Measurements from ENCODE around the gene SPAM1. TPM values are rescaled to one million over a fixed set of nuclear protein-coding genes. Genes with fewer than 3 reads are reported as not detected.
"Not testable (repeated sequence)": the region's sequence is repeated elsewhere in the genome, so short reads cannot be mapped to it uniquely, and the experiment has no call there.

Gene SPAM1, protein sequence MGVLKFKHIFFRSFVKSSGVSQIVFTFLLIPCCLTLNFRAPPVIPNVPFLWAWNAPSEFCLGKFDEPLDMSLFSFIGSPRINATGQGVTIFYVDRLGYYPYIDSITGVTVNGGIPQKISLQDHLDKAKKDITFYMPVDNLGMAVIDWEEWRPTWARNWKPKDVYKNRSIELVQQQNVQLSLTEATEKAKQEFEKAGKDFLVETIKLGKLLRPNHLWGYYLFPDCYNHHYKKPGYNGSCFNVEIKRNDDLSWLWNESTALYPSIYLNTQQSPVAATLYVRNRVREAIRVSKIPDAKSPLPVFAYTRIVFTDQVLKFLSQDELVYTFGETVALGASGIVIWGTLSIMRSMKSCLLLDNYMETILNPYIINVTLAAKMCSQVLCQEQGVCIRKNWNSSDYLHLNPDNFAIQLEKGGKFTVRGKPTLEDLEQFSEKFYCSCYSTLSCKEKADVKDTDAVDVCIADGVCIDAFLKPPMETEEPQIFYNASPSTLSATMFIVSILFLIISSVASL
- not detected for total RNA-seq

- no peak for DNase-seq (ENCODE audit: low read depth in 2 of 3, low spot score in 2 of 3)
Measured at GRCh38 chr7:123924941-123925340, at the start of gene SPAM1. Gene SPAM1, plus strand, starts transcription at chr7:123925241. Its CDS starts 28,330 bp downstream, at chr7:123953571.

- DNase-seq (ENCODE audit: low read depth in 2 of 3, low spot score in 2 of 3): no peak
Measured at GRCh38 chr7:123876557-123877256, 48.3 kb upstream of the SPAM1 start.

DNA sequence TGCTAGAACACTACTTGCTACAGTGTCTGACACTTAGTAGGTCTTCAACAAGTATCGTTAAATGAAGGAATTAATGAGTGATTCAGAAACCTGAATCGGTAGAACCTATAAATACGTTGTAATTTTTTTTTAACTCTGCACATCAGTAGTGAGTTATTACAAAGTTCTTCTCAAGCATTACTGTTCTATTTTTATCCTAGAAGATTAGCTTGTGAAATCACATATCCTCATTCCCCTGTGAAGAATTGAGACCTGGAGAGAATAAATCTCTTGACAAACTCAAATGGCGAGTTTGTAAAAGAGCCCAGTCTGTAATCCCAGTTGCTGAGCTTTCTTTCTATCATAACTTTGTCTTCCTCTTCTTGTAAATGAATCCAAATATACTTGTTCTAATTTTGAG lies 45.4 kb upstream of the SPAM1 start:
- DNase-seq (ENCODE audit: low read depth in 2 of 3, low spot score in 2 of 3): no peak

DNA sequence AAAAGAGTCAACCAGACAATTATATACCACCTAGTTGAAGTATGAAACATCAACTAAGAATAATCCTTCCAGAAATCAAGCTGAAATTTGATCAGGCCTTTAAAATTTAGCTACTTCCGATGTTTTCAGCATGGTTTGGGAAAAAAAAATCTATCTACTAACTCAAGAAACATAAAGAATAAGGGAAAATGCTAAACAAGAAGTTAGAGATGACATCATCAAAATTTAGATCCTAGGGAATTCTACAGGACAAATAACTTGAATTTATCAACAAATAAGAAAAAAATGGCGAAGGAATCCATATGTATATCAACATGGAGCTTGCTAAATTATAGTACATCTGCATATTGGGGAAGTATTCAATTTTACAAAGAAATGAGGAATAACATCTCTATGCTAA lies 43.7 kb upstream of the SPAM1 start:
- no peak for DNase-seq (ENCODE audit: low read depth in 2 of 3, low spot score in 2 of 3)

- no peak for DNase-seq (ENCODE audit: low read depth in 2 of 3, low spot score in 2 of 3)
Measured at GRCh38 chr7:123883154-123883553, 41.9 kb upstream of the SPAM1 start.

DNA sequence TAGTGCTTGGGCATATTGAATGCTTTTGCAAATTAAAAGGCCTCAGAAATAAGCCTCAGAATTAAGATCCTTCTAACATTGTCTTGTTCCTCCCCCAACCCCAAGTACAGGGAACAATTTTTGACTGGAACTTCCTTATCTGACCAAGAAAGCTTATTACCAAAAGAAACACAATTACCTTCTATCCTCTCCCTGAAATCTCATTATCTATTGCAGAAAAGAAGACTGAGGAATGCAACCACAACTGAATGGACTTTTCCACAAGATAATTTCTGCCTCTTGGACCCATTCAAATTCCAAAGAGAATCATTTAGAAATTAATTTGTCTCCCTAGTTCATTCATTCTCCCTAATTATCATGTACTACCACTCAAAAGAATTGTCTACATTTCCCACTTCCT lies 36.8 kb upstream of the SPAM1 start:
- DNase-seq (ENCODE audit: low read depth in 2 of 3, low spot score in 2 of 3): no peak

DNA sequence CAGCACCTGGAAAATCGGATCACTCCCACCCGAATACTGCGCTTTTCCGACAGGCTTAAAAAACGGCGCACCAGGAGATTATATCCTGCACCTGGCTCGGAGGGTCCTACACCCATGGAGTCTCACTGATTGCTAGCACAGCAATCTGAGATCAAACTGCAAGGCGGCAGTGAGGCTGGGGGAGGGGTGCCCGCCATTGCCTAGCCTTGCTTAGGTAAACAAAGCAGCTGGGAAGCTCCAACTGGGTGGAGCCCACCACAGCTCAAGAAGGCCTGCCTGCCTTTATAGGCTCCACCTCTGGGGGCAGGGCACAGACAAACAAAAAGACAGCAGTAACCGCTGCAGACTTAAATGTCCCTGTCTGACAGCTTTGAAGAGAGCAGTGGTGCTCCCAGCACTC lies 30.3 kb upstream of the SPAM1 start:
- DNase-seq (ENCODE audit: low read depth in 2 of 3, low spot score in 2 of 3): not testable (repeated sequence)

DNA sequence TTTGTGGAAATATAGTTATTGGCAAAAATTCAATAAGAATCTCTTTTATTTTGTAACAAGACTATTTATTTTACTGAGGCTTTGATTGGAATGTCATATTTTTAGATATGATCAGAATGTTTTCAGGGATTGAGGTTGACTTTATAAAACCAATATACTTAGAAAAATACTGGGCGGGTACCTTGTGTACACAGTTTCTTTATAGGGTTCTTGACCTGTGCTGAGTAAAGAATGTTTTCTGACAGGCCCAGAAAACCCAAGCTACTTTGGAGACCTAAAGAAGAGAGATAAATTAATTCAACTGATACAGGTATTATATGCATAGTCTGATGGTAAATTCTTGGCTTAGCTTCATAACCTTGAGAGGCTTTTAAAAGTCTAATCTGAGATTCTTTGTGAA lies 23.9 kb upstream of the SPAM1 start:
- DNase-seq (ENCODE audit: low read depth in 2 of 3, low spot score in 2 of 3): no peak

GRCh38 chr7:123905714-123906113 lies 19.3 kb upstream of the SPAM1 start:
- no peak for DNase-seq (ENCODE audit: low read depth in 2 of 3, low spot score in 2 of 3)

- DNase-seq (ENCODE audit: low read depth in 2 of 3, low spot score in 2 of 3): peak in 1 of 3 donors; percentile 4
Measured at GRCh38 chr7:123916240-123916724, 8.8 kb upstream of the SPAM1 start.

DNA sequence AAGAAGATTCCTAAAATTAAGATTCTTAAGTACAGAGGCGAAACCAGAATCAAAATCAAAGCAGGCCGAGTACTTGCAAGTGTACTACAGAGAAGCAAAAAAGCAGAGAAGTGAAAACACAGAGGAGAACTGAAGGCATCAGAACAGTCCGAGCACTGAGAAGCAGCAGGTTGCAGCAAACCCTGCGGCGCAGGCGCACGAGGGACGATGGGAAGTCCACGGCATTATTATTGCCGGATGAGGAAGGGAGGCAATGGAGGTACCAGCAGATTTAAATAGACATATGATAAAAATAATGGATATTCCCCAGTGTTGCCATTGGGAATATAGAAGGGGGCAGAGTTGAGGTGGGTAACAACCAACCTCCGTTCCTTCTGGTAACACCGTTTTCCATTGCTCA lies 7.2 kb upstream of the SPAM1 start:
- DNase-seq (ENCODE audit: low read depth in 2 of 3, low spot score in 2 of 3): no peak

DNA sequence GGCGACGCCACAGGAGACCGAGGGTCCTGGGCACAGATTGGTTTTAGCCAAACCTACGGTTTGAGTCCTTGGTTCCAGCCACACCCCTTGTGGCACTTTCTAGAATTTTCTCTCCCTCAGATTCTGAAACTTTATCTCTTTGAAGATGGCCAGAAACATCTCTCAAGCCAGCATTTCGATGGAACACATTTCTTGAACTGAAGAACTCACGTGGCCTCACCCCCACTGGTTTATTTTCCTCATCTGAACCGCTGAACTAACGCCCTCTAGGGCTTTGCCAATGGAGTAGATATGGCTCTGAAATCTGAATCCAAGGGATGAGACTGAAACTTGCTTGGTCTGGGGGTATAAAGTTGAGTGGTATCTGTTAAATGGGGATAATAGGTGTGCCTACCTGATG lies 6.7 kb upstream of the SPAM1 start:
- DNase-seq (ENCODE audit: low read depth in 2 of 3, low spot score in 2 of 3): no peak

- no peak for DNase-seq (ENCODE audit: low read depth in 2 of 3, low spot score in 2 of 3)
Measured at GRCh38 chr7:123923599-123923998, 1.4 kb upstream of the SPAM1 start.

GRCh38 chr7:123929107-123929506 lies 4.1 kb downstream of the SPAM1 start:
- no peak for DNase-seq (ENCODE audit: low read depth in 2 of 3, low spot score in 2 of 3)

DNA sequence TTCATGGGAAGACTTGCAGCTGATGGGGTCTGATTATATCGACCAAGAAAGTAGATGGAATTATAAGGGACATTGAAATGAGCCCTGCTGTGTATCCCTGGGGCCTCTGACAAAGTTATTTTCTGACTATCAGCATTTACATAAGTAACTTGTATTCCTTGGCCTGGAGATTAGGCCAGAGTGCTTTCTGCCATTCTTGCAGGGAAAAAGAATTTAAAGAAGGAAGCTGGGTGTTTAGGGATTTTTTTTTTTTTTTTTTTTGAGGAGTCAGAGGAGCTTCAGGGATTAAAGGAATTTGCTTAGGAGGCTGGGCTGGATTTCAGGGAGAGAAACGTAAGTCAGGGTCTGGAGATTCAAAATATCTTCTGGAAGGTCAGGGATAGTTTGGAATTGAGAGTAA lies 4.6 kb downstream of the SPAM1 start:
- DNase-seq (ENCODE audit: low read depth in 2 of 3, low spot score in 2 of 3): no peak

DNA sequence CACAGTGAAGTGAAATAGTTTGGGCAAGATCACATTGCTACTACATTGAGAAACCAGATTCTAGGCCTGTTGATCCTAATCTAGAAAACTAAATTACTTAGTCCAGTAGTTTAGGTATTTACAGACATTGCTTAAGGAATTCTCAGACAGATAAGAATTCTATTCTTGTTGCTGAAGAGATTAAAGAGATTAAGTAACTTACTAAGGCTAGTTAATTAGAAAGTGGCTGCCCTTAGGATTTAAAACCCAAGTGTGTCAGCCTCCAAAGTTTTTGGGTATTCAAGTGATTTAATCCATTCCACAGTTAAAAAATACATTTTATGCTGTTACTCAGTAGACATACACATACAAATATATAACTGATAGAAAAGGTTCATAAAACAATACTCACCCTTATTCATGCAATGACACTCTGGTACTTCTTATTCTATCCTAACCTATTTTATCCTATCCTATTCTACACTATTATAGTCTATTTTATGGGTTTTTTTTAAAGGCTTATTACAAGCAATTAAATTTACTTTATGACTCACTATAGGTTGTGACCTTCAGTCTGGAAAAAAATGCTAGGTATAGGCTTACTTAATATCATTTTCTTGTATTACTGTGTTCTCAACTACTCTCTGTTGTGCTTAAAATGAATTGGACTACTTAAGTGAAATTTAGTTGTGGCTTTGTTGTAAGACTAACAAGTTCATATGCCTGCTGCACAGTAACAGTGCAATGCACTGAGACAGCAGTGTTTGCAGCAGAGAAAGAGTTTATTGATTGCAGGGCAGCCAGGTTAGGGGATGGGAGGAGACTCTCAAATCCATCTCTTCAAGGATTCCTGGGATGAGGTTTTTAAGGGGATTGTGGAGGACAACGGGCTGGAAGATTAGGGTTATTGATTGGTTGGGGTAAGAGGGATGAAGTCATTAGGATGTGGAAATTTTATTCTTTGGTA lies 10.7 kb downstream of the SPAM1 start:
- no peak for DNase-seq (ENCODE audit: low read depth in 2 of 3, low spot score in 2 of 3)

- DNase-seq (ENCODE audit: low read depth in 2 of 3, low spot score in 2 of 3): no peak
Measured at GRCh38 chr7:123936388-123936787, 11.3 kb downstream of the SPAM1 start.

- DNase-seq (ENCODE audit: low read depth in 2 of 3, low spot score in 2 of 3): no peak
Measured at GRCh38 chr7:123939784-123940183, 14.7 kb downstream of the SPAM1 start.

GRCh38 chr7:123941391-123942180 lies 16.5 kb downstream of the SPAM1 start:
- no peak for DNase-seq (ENCODE audit: low read depth in 2 of 3, low spot score in 2 of 3)

DNA sequence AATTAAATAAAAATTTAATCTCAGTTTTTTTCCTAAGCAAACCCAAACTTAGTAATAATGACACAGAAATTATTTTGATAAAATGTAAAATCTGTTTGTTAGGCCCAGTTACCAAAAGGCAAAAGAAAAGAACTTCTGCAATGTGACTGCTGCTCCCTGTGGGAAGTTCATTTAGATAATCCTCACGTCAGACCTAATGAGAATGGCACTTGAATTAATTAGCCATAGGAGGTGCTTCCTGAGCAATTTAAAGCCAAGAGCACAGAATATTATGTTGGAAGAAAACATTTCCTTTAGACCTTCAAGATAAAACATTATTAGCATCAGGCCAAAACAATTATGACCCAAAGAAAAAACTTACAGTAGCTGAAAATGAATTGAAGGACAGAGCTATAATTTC lies 19.4 kb downstream of the SPAM1 start:
- DNase-seq (ENCODE audit: low read depth in 2 of 3, low spot score in 2 of 3): no peak

All from hematopoietic multipotent progenitor cell (in vitro differentiated cells).